HEK293 (cell line): ENCODE data around the gene TSTD1.

Experiments
- BCL6B ChIP-seq: fragments of 450-650 bp; formaldehyde crosslinking; IDR thresholded peaks from 2 replicates; pipeline ENCODE4 v1.5.1; 2017; ENCODE audit warnings: missing biosample characterization, missing genetic modification characterization
- CTCF ChIP-seq: fragments of 450-650 bp; formaldehyde crosslinking; IDR thresholded peaks from 2 replicates; pipeline ENCODE4 v1.5.1; 2016; ENCODE audit warnings: missing biosample characterization, missing genetic modification characterization
- ELK4 ChIP-seq: IDR thresholded peaks from 2 replicates; pipeline ENCODE4 v1.6.1; 2011; ENCODE audit warnings: mild to moderate bottlenecking, low read depth, low read length, borderline replicate concordance
- GLI4 ChIP-seq: fragments of 450-650 bp; formaldehyde crosslinking; IDR thresholded peaks from 2 replicates; pipeline ENCODE4 v1.5.1; 2016; ENCODE audit warnings: missing biosample characterization, missing genetic modification characterization
- ZNF335 ChIP-seq: fragments of 450-650 bp; formaldehyde crosslinking; conservative IDR thresholded peaks from 2 replicates; pipeline ENCODE4 v1.5.1; 2016; ENCODE audit warnings: missing biosample characterization, missing genetic modification characterization
- ZNF768 ChIP-seq: fragments of 450-650 bp; formaldehyde crosslinking; IDR thresholded peaks from 2 replicates; pipeline ENCODE4 v1.5.1; 2018; ENCODE audit warnings: missing biosample characterization, mild to moderate bottlenecking, missing genetic modification characterization

GRCh38 chr1:161051219-161051618 is 12.5 kb upstream of the TSTD1 start:
- TF ChIP-seq ELK4 (no peak), CTCF (tag by site-specific recombination) (no peak), ZNF335 (tag by site-specific recombination) (no peak), GLI4 (tag by site-specific recombination) (no peak), ZNF768 (tag by site-specific recombination) (no peak), BCL6B (tag by site-specific recombination) (no peak)
